ENCODE data around the gene CMKLR1. TPM values are rescaled to one million over a fixed set of nuclear protein-coding genes. Genes with fewer than 3 reads are reported as not detected.

Gene CMKLR1
- total and polyA plus RNA-seq, 10 of the 15 experiments (the other 5 are each of a cell fraction or from before 2014, with no cell fraction given), result 13.8 to 52.3 (median 26.2) TPM

GRCh38 chr12:108282160-108282559 is 57.0 kb downstream of the CMKLR1 start:
- intact Hi-C loops (cut with micrococcal nuclease; ENCODE audit: unreplicated experiment), result no loop called here
- BruUV-seq (replicated peaks), result no TSS peak
- ATAC-seq, result no peak
- CTCF ChIA-PET, result no interaction called here
- TF ChIP-seq TARDBP (IDR thresholded peaks at IDR 0.05; ENCODE audit: borderline replicate concordance), result no peak
- TF ChIP-seq PRDM15 (CRISPR knock-in tag; IDR thresholded peaks at IDR 0.05), result no peak
- TF ChIP-seq, protein P1, sequence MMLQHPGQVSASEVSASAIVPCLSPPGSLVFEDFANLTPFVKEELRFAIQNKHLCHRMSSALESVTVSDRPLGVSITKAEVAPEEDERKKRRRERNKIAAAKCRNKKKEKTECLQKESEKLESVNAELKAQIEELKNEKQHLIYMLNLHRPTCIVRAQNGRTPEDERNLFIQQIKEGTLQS (IDR thresholded peaks at IDR 0.05; ENCODE audit: borderline replicate concordance, extremely low read depth, low read depth, low read length), result no peak
- TF ChIP-seq EZH2 (IDR thresholded peaks at IDR 0.05; ENCODE audit: borderline replicate concordance, control insufficient read depth, low read depth, low read length), result no peak
- no peak for TF ChIP-seq SIX5 (IDR thresholded peaks at IDR 0.05; ENCODE audit: low read depth, low read length, severe bottlenecking)
- no peak for TF ChIP-seq STAT3 (IDR thresholded peaks at IDR 0.05; ENCODE audit: low read depth, low read length)
- TF ChIP-seq, protein P2, sequence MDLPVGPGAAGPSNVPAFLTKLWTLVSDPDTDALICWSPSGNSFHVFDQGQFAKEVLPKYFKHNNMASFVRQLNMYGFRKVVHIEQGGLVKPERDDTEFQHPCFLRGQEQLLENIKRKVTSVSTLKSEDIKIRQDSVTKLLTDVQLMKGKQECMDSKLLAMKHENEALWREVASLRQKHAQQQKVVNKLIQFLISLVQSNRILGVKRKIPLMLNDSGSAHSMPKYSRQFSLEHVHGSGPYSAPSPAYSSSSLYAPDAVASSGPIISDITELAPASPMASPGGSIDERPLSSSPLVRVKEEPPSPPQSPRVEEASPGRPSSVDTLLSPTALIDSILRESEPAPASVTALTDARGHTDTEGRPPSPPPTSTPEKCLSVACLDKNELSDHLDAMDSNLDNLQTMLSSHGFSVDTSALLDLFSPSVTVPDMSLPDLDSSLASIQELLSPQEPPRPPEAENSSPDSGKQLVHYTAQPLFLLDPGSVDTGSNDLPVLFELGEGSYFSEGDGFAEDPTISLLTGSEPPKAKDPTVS (IDR thresholded peaks at IDR 0.05; ENCODE audit: low read depth, low read length), result no peak
- TF ChIP-seq JUND (IDR thresholded peaks at IDR 0.05; ENCODE audit: low read depth, low read length), result no peak
- no peak for TF ChIP-seq BCL11A (IDR thresholded peaks at IDR 0.05; ENCODE audit: low read depth, low read length)
- TF ChIP-seq HDGF (IDR thresholded peaks at IDR 0.05), result no peak
- no peak for TF ChIP-seq MTA2 (IDR thresholded peaks at IDR 0.05; ENCODE audit: low read depth)
- no peak for TF ChIP-seq ZNF217 (IDR thresholded peaks at IDR 0.05)
- no peak for TF ChIP-seq RCOR1 (conservative IDR thresholded peaks at IDR 0.05; ENCODE audit: low read depth, low read length)
- TF ChIP-seq, protein P3, sequence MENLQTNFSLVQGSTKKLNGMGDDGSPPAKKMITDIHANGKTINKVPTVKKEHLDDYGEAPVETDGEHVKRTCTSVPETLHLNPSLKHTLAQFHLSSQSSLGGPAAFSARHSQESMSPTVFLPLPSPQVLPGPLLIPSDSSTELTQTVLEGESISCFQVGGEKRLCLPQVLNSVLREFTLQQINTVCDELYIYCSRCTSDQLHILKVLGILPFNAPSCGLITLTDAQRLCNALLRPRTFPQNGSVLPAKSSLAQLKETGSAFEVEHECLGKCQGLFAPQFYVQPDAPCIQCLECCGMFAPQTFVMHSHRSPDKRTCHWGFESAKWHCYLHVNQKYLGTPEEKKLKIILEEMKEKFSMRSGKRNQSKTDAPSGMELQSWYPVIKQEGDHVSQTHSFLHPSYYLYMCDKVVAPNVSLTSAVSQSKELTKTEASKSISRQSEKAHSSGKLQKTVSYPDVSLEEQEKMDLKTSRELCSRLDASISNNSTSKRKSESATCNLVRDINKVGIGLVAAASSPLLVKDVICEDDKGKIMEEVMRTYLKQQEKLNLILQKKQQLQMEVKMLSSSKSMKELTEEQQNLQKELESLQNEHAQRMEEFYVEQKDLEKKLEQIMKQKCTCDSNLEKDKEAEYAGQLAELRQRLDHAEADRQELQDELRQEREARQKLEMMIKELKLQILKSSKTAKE (IDR thresholded peaks at IDR 0.05; ENCODE audit: low read depth, poor library complexity, severe bottlenecking), result no peak
- TF ChIP-seq YY1 (IDR thresholded peaks at IDR 0.05; ENCODE audit: low read depth, low read length), result no peak
- in situ Hi-C loops (cut with MboI), result no loop called here
- no peak for DNase-seq (ENCODE audit: low read depth, low spot score)
- 4% methylated on average over 2 of the region's 2 CpGs for WGBS (ENCODE audit: insufficient coverage, insufficient replicate concordance, low lambda C conversion rate, missing lambda C conversion rate)
- POLR2A ChIA-PET, result no interaction called here
- Histone ChIP-seq H3K27me3 (replicated peaks in 1 of 2; ENCODE audit: control insufficient read depth in 2 of 2, insufficient read depth in 2 of 2, low read length in 1 of 2) (no peaks in the 10 kb centered on the region), H3K79me2 (ENCODE audit: control insufficient read depth, insufficient read depth, low read length) (no peaks in the 10 kb centered on the region), H3K4me3 (no peak overlapping the region), H3K36me3 (ENCODE audit: control insufficient read depth in 2 of 2, insufficient read depth in 2 of 2, low read length in 1 of 2) (no peaks in the 10 kb centered on the region), H3K9ac (ENCODE audit: control insufficient read depth, insufficient read depth, low read length) (no peak overlapping the region), H4K20me1 (ENCODE audit: control insufficient read depth, insufficient read depth) (no peaks in the 10 kb centered on the region), H3K9me3 (replicated peaks; ENCODE audit: control insufficient read depth, insufficient read depth, low read length) (no peaks in the 10 kb centered on the region), H3K4me2 (ENCODE audit: control insufficient read depth, insufficient read depth) (no peak overlapping the region), H2AFZ (ENCODE audit: control insufficient read depth, low read depth, low read length) (no peak overlapping the region), H3K4me1 (ENCODE audit: control insufficient read depth, insufficient read depth, low read length) (no peaks in the 10 kb centered on the region), H3K27ac (ENCODE audit: control insufficient read depth, insufficient read depth) (no peak overlapping the region)
- no peak for FAIRE-seq
- SMC1A ChIA-PET (ENCODE audit: uncharacterized antibody, unreplicated experiment), result no interaction called here
- RAD21 ChIA-PET (ENCODE audit: unreplicated experiment), result no interaction called here
